Measurements from ENCODE around the gene PSMD8. TPM values are rescaled to one million over a fixed set of nuclear protein-coding genes. Genes with fewer than 3 reads are reported as not detected.
A peak's percentile ranks its signal among the peaks of the same experiment; 100 is the strongest.

Gene PSMD8
- polyA plus RNA-seq, 3 donors, result 148 to 207 (median 179) TPM

DNA sequence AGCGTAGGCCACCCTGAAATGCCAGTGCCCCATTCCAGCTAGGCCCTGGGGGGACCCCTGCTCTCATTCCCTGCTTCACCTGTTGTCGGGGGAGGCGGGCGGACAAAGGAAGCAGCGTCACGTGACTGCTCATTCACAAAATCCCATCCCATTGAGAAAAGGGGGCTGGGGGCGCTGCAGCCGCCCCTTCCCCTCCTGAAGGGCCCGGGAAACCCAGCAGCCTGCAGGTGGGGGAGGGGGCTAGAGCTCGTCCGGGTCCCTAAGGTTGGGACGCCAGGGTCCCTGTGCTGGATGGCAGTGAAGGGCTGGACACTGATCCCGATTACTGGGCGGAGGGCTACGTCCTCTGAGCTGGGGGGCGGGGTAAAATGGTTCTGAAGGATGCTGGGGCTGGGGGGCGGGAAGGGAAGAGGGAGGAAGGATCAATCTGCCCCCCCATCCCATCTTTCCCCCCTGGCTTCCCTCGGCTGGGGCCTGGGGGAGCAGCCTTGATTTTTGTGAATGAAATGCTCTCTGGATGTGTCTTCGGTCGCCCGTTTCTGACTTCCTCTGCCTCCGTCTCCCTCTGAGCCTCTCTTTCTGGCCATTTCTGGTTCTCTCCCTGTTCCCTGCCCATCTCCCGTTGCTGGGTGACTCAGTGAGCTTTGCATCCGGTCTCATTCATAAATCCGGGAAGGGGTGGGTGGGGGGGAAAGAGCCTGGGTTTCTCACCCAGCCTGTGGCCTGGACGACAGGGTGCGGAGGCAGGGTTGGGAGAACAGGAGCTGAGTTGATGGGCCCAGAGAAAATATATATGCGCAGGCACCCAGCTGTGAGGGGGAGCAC lies 14.9 kb downstream of the PSMD8 start:
- H2AFZ ChIP-seq (ENCODE audit: insufficient read depth, low read depth, low read length, poor library complexity, severe bottlenecking), result no peak overlapping the region
- H3K4me2 ChIP-seq (replicated peaks; ENCODE audit: extremely low read depth, low read length, poor library complexity, severe bottlenecking), result no peak overlapping the region

More for the DNA sequence above, 14.9 kb downstream of the PSMD8 start:
- H4K20me1 ChIP-seq (ENCODE audit: insufficient read depth, low read length), result peaks cover 20% of the 10 kb centered on the region
- no peaks in the 10 kb centered on the region for H3K79me2 ChIP-seq (ENCODE audit: insufficient read depth, low read length)
- H3K9me3 ChIP-seq (replicated peaks in 1 of 2; ENCODE audit: control insufficient read depth in 1 of 2, insufficient read depth in 1 of 2, low read length in 2 of 2), result peaks cover 0 to 9% of the 10 kb centered on the region in 2 donors
- Mint-ChIP-seq H3K4me3 (peak overlapping the region in 1 of 2 donors; percentile 82), H3K9me3 (peaks cover 0 to 12% (median 5%) of the 10 kb centered on the region in 7 donors), H3K4me1 (peaks cover 26% of the 10 kb centered on the region), H3K36me3 (peaks cover 9 to 16% of the 10 kb centered on the region in 2 donors), H3K27ac (no peak overlapping the region), H3K27me3 (ENCODE audit: low read depth in 3 of 3) (peaks cover 66 to 94% (median 77%) of the 10 kb centered on the region in 3 donors)
- no peak overlapping the region for H3K27ac ChIP-seq (ENCODE audit: low read depth in 1 of 2, low read length in 2 of 2)
- DNase-seq, result no peak
- H3K4me1 ChIP-seq (ENCODE audit: control insufficient read depth in 1 of 2, insufficient read depth in 2 of 2, low read length in 2 of 2), result peaks cover 32 to 39% of the 10 kb centered on the region in 2 donors
- H3K9ac ChIP-seq (ENCODE audit: insufficient read depth, low read length, poor library complexity, severe bottlenecking), result no peak overlapping the region
- no peak overlapping the region for H3K4me3 ChIP-seq (replicated peaks in 1 of 3; ENCODE audit: low read depth in 2 of 3, low read length in 3 of 3)
- TF ChIP-seq, protein P1, sequence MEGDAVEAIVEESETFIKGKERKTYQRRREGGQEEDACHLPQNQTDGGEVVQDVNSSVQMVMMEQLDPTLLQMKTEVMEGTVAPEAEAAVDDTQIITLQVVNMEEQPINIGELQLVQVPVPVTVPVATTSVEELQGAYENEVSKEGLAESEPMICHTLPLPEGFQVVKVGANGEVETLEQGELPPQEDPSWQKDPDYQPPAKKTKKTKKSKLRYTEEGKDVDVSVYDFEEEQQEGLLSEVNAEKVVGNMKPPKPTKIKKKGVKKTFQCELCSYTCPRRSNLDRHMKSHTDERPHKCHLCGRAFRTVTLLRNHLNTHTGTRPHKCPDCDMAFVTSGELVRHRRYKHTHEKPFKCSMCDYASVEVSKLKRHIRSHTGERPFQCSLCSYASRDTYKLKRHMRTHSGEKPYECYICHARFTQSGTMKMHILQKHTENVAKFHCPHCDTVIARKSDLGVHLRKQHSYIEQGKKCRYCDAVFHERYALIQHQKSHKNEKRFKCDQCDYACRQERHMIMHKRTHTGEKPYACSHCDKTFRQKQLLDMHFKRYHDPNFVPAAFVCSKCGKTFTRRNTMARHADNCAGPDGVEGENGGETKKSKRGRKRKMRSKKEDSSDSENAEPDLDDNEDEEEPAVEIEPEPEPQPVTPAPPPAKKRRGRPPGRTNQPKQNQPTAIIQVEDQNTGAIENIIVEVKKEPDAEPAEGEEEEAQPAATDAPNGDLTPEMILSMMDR (IDR thresholded peaks at IDR 0.05), result no peak
- H3K27me3 ChIP-seq (ENCODE audit: control insufficient read depth in 2 of 2, insufficient read depth in 2 of 2, low read length in 2 of 2), result peaks cover 38 to 94% of the 10 kb centered on the region in 2 donors
- intact Hi-C loops (cut with micrococcal nuclease), result no loop called here
- peaks cover 0 to 8% of the 10 kb centered on the region in 2 donors for H3K36me3 ChIP-seq (replicated peaks in 1 of 2; ENCODE audit: control insufficient read depth in 1 of 2, insufficient read depth in 2 of 2, low read length in 2 of 2)
- WGBS (ENCODE audit: insufficient coverage), result 12% methylated on average over 9 of the region's 28 CpGs

Measured in CD14-positive monocyte (primary cell).